Stimulated activated CD4-positive, alpha-beta T cell treated with anti-CD3 and anti-CD28 coated beads, Interleukin-15, amount 100 ng/mL, for 1 hour (primary cell): ENCODE data around the gene SH2D3C.
A peak's percentile ranks its signal among the peaks of the same experiment; 100 is the strongest.

Experiments used
- DNase-seq, 2 donors: peaks; one replicate each; pipeline ENCODE4 v3.0.0-alpha.2; 2020; ENCODE audit warnings: low read depth in 1 of 2, low spot score in 1 of 2

The SH2D3C gene

GRCh38 chr9:127703289-127703946, 75.0 kb downstream of the SH2D3C start:
- DNase-seq = no peak

- DNase-seq = no peak
Measured at GRCh38 chr9:127700594-127701255, 77.7 kb downstream of the SH2D3C start.

GRCh38 chr9:127700140-127700539, 78.3 kb downstream of the SH2D3C start:
- no peak for DNase-seq

- DNase-seq = peak; percentile 71 to 72
Measured at GRCh38 chr9:127698985-127699670, 79.3 kb downstream of the SH2D3C start.

GRCh38 chr9:127698386-127698785, 80.1 kb downstream of the SH2D3C start:
- DNase-seq = no peak

GRCh38 chr9:127697575-127697974, 80.9 kb downstream of the SH2D3C start:
- no peak for DNase-seq

- no peak for DNase-seq
Measured at GRCh38 chr9:127694890-127695720, 83.4 kb downstream of the SH2D3C start.

- DNase-seq = no peak
Measured at GRCh38 chr9:127693697-127694096, 84.8 kb downstream of the SH2D3C start.

- no peak for DNase-seq
Measured at GRCh38 chr9:127693143-127693542, 85.3 kb downstream of the SH2D3C start.

- DNase-seq = no peak
Measured at GRCh38 chr9:127692071-127692470, 86.4 kb downstream of the SH2D3C start.

GRCh38 chr9:127690735-127691134, 87.7 kb downstream of the SH2D3C start:
- no peak for DNase-seq

GRCh38 chr9:127689329-127690000, 89.0 kb downstream of the SH2D3C start:
- no peak for DNase-seq
